IMR-90 (cell line): ENCODE data around the gene TEAD2.
"Not testable (repeated sequence)": the region's sequence is repeated elsewhere in the genome, so short reads cannot be mapped to it uniquely, and the experiment has no call there.

ENCODE experiments used
- BHLHE40 ChIP-seq: fragments of 150-350 bp; IDR thresholded peaks from 2 replicates; pipeline ENCODE4 v1.6.1; 2016; ENCODE audit warnings: mild to moderate bottlenecking, low read depth, low read length
- CEBPB ChIP-seq: IDR thresholded peaks from 2 replicates; pipeline ENCODE4 v1.6.1; 2012; ENCODE audit warnings: low read depth, low read length, improper control_type of control experiment
- CHD1 ChIP-seq: IDR thresholded peaks from 2 replicates; pipeline ENCODE4 v1.6.1; 2012; ENCODE audit warnings: low read depth, low read length, improper control_type of control experiment
- FOS ChIP-seq: fragments of 150-350 bp; IDR thresholded peaks from 2 replicates; pipeline ENCODE4 v1.6.1; 2016; ENCODE audit warnings: low read depth, low read length
- MXI1 ChIP-seq: IDR thresholded peaks from 2 replicates; pipeline ENCODE4 v1.6.1; 2012; ENCODE audit warnings: low read depth, mild to moderate bottlenecking, low read length, moderate library complexity, borderline replicate concordance
- POLR2A ChIP-seq: IDR thresholded peaks from 2 replicates; pipeline ENCODE4 v1.6.1; 2012; ENCODE audit warnings: mild to moderate bottlenecking, low read depth, low read length
- RAD21 ChIP-seq: IDR thresholded peaks from 2 replicates; pipeline ENCODE4 v1.6.1; 2012; ENCODE audit warnings: low read length, improper control_type of control experiment
- RCOR1 ChIP-seq: IDR thresholded peaks from 2 replicates; pipeline ENCODE4 v1.6.1; 2012; ENCODE audit warnings: mild to moderate bottlenecking, low read length, improper control_type of control experiment; ENCODE audit not compliant: insufficient replicate concordance
- SMC3 ChIP-seq: fragments of 150-350 bp; IDR thresholded peaks from 2 replicates; pipeline ENCODE4 v1.6.1; 2016; ENCODE audit warnings: low read depth, mild to moderate bottlenecking, antibody characterized with exemption, low read length, moderate library complexity
- TF ChIP-seq, protein P1 (sequence below): conservative IDR thresholded peaks from 2 replicates; pipeline ENCODE4 v1.5.1; 2012; ENCODE audit warnings: mild to moderate bottlenecking, low read depth, low read length, improper control_type of control experiment
- TF ChIP-seq, protein P2 (sequence below): fragments of 150-350 bp; IDR thresholded peaks from 2 replicates; pipeline ENCODE4 v1.6.1; 2016; ENCODE audit warnings: low read depth, mild to moderate bottlenecking, low read length, moderate library complexity, borderline replicate concordance

DNA sequence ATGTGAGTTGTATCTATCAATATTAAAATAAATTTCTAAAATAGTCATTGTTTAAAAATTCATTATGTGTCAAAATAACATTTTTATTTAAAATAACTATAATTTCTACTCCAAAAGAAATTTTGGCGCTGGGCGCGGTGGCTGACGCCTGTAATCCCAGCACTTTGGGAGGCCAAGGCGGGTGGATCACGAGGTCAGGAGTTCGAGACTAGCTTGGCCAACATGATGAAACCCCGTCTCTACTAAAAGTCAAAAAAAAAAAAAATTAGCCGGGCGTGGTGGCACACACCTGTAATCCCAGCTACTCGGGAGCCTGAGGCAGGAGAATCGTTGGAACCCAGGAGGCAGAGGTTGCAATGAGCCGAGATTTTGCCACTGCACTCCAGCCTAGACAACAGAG is 36.5 kb downstream of the TEAD2 start:
- not testable (repeated sequence) for TF ChIP-seq CEBPB, POLR2A, MXI1, CHD1, BHLHE40, RCOR1, SMC3, FOS, RAD21
- TF ChIP-seq, protein P1, sequence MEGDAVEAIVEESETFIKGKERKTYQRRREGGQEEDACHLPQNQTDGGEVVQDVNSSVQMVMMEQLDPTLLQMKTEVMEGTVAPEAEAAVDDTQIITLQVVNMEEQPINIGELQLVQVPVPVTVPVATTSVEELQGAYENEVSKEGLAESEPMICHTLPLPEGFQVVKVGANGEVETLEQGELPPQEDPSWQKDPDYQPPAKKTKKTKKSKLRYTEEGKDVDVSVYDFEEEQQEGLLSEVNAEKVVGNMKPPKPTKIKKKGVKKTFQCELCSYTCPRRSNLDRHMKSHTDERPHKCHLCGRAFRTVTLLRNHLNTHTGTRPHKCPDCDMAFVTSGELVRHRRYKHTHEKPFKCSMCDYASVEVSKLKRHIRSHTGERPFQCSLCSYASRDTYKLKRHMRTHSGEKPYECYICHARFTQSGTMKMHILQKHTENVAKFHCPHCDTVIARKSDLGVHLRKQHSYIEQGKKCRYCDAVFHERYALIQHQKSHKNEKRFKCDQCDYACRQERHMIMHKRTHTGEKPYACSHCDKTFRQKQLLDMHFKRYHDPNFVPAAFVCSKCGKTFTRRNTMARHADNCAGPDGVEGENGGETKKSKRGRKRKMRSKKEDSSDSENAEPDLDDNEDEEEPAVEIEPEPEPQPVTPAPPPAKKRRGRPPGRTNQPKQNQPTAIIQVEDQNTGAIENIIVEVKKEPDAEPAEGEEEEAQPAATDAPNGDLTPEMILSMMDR: not testable (repeated sequence)
- TF ChIP-seq, protein P2, sequence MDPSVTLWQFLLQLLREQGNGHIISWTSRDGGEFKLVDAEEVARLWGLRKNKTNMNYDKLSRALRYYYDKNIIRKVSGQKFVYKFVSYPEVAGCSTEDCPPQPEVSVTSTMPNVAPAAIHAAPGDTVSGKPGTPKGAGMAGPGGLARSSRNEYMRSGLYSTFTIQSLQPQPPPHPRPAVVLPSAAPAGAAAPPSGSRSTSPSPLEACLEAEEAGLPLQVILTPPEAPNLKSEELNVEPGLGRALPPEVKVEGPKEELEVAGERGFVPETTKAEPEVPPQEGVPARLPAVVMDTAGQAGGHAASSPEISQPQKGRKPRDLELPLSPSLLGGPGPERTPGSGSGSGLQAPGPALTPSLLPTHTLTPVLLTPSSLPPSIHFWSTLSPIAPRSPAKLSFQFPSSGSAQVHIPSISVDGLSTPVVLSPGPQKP: not testable (repeated sequence)
